WTC11 (cell line): ENCODE results near the gene UBLCP1. TPM values are rescaled to one million over a fixed set of nuclear protein-coding genes. Genes with fewer than 3 reads are reported as not detected.

Experiments used
- CREM ChIP-seq: sonication (generic); formaldehyde crosslinking; IDR thresholded peaks from 2 replicates; pipeline ENCODE4 v1.8.1; 2022; ENCODE audit warnings: mild to moderate bottlenecking, missing genetic modification reagents, moderate library complexity
- ELF4 ChIP-seq: sonication (generic); formaldehyde crosslinking; IDR thresholded peaks from 2 replicates; pipeline ENCODE4 v1.8.1; 2022; ENCODE audit warnings: low read depth, mild to moderate bottlenecking, moderate library complexity, missing genetic modification reagents
- ESRRA ChIP-seq: sonication (generic); formaldehyde crosslinking; IDR thresholded peaks from 2 replicates; pipeline ENCODE4 v1.8.1; 2022; ENCODE audit warnings: mild to moderate bottlenecking, missing genetic modification reagents, borderline replicate concordance
- ETV6 ChIP-seq: sonication (generic); formaldehyde crosslinking; IDR thresholded peaks from 2 replicates; pipeline ENCODE4 v1.8.1; 2022; ENCODE audit warnings: mild to moderate bottlenecking, missing genetic modification reagents
- FOXK1 ChIP-seq: sonication (generic); formaldehyde crosslinking; IDR thresholded peaks from 2 replicates; pipeline ENCODE4 v1.8.0; 2022; ENCODE audit warnings: mild to moderate bottlenecking, moderate library complexity, missing genetic modification reagents
- GABPB1 ChIP-seq: sonication (generic); formaldehyde crosslinking; IDR thresholded peaks from 2 replicates; pipeline ENCODE4 v1.8.1; 2023; ENCODE audit warnings: mild to moderate bottlenecking, missing genetic modification reagents
- HMGA2 ChIP-seq: fragments of 250-450 bp; sonication (Bioruptor Pico); IDR thresholded peaks from 2 replicates; pipeline ENCODE4 v1.4.0; 2021; ENCODE audit warnings: mild to moderate bottlenecking, moderate library complexity
- IRF2 ChIP-seq: sonication (generic); formaldehyde crosslinking; IDR thresholded peaks from 2 replicates; pipeline ENCODE4 v1.8.0; 2022; ENCODE audit warnings: low read depth, missing genetic modification reagents, borderline replicate concordance
- JAZF1 ChIP-seq: fragments of 250-450 bp; sonication (Bioruptor Pico); IDR thresholded peaks from 2 replicates; pipeline ENCODE4 v1.9.0; 2021; ENCODE audit warnings: moderate library complexity, mild to moderate bottlenecking, inconsistent platforms
- MXD4 ChIP-seq: fragments of 250-450 bp; sonication (Bioruptor Pico); IDR thresholded peaks from 2 replicates; pipeline ENCODE4 v1.8.0; 2021; ENCODE audit warnings: mild to moderate bottlenecking, moderate library complexity, borderline replicate concordance
- NFE2L1 ChIP-seq: sonication (generic); formaldehyde crosslinking; IDR thresholded peaks from 2 replicates; pipeline ENCODE4 v1.8.1; 2023; ENCODE audit warnings: missing genetic modification reagents
- OVOL2 ChIP-seq: fragments of 250-450 bp; sonication (Bioruptor Pico); IDR thresholded peaks from 2 replicates; pipeline ENCODE4 v1.9.0; 2021; ENCODE audit warnings: mild to moderate bottlenecking, borderline replicate concordance
- PRRX2 ChIP-seq: fragments of 250-450 bp; sonication (Bioruptor Pico); IDR thresholded peaks from 2 replicates; pipeline ENCODE4 v1.8.0; 2021; ENCODE audit warnings: mild to moderate bottlenecking
- RELA ChIP-seq: sonication (generic); formaldehyde crosslinking; IDR thresholded peaks from 2 replicates; pipeline ENCODE4 v1.8.1; 2022; ENCODE audit warnings: missing genetic modification reagents, mild to moderate bottlenecking, borderline replicate concordance
- RORB ChIP-seq: fragments of 250-450 bp; sonication (Bioruptor Pico); IDR thresholded peaks from 2 replicates; pipeline ENCODE4 v1.9.0; 2021; ENCODE audit warnings: mild to moderate bottlenecking
- SMAD3 ChIP-seq: sonication (generic); formaldehyde crosslinking; IDR thresholded peaks from 2 replicates; pipeline ENCODE4 v1.8.0; 2022; ENCODE audit warnings: missing genetic modification reagents, mild to moderate bottlenecking, borderline replicate concordance
- SMAD4 ChIP-seq: sonication (generic); formaldehyde crosslinking; IDR thresholded peaks from 2 replicates; pipeline ENCODE4 v1.8.0; 2022; ENCODE audit warnings: mild to moderate bottlenecking, missing genetic modification reagents
- TCF7 ChIP-seq: sonication (generic); formaldehyde crosslinking; IDR thresholded peaks from 2 replicates; pipeline ENCODE4 v1.8.0; 2022; ENCODE audit warnings: mild to moderate bottlenecking, low read depth, missing genetic modification reagents, moderate library complexity
- TEAD1 ChIP-seq: sonication (generic); formaldehyde crosslinking; IDR thresholded peaks from 2 replicates; pipeline ENCODE4 v1.8.0; 2022; ENCODE audit warnings: mild to moderate bottlenecking, missing genetic modification reagents
- TEAD4 ChIP-seq: sonication (generic); formaldehyde crosslinking; IDR thresholded peaks from 2 replicates; pipeline ENCODE4 v1.8.0; 2022; ENCODE audit warnings: mild to moderate bottlenecking, missing genetic modification reagents
- ZNF232 ChIP-seq: sonication (generic); formaldehyde crosslinking; IDR thresholded peaks from 2 replicates; pipeline ENCODE4 v1.8.0; 2022; ENCODE audit warnings: mild to moderate bottlenecking, missing genetic modification reagents
- ZNF396 ChIP-seq: fragments of 250-450 bp; sonication (Bioruptor Pico); IDR thresholded peaks from 2 replicates; pipeline ENCODE4 v1.8.0; 2021; ENCODE audit warnings: mild to moderate bottlenecking, moderate library complexity, borderline replicate concordance
- ZNF416 ChIP-seq: fragments of 250-450 bp; sonication (Bioruptor Pico); IDR thresholded peaks from 2 replicates; pipeline ENCODE4 v1.9.0; 2021; ENCODE audit warnings: mild to moderate bottlenecking, inconsistent platforms
- total RNA-seq: library from RNA; stranded (reverse); gene quantifications from 3 replicates; pipeline ENCODE4 v1.2.3, GENCODE V29; 2021
- TF ChIP-seq, protein P1 (sequence below): fragments of 250-450 bp; sonication (Bioruptor Pico); IDR thresholded peaks from 2 replicates; pipeline ENCODE4 v1.9.0; 2021; ENCODE audit warnings: mild to moderate bottlenecking
- TF ChIP-seq, protein P2 (sequence below): sonication (generic); formaldehyde crosslinking; IDR thresholded peaks from 2 replicates; pipeline ENCODE4 v1.8.1; 2023; ENCODE audit warnings: mild to moderate bottlenecking, moderate library complexity, missing genetic modification reagents
- TF ChIP-seq, protein P3 (sequence below): fragments of 250-450 bp; sonication (Bioruptor Pico); IDR thresholded peaks from 2 replicates; pipeline ENCODE4 v1.9.0; 2021; ENCODE audit warnings: mild to moderate bottlenecking
- TF ChIP-seq, protein P4 (sequence below): sonication (generic); formaldehyde crosslinking; IDR thresholded peaks from 2 replicates; pipeline ENCODE4 v1.8.1; 2022; ENCODE audit warnings: low read depth, mild to moderate bottlenecking, moderate library complexity, missing genetic modification reagents, borderline replicate concordance
- TF ChIP-seq, protein P5 (sequence below): fragments of 250-450 bp; sonication (Bioruptor Pico); IDR thresholded peaks from 2 replicates; pipeline ENCODE4 v1.8.0; 2021; ENCODE audit warnings: mild to moderate bottlenecking
- TF ChIP-seq, protein P6 (sequence below): sonication (generic); formaldehyde crosslinking; IDR thresholded peaks from 2 replicates; pipeline ENCODE4 v1.8.0; 2023; ENCODE audit warnings: missing genetic modification reagents
- TF ChIP-seq, protein P7 (sequence below): fragments of 250-450 bp; sonication (Bioruptor Pico); IDR thresholded peaks from 2 replicates; pipeline ENCODE4 v1.9.0; 2021; ENCODE audit warnings: moderate library complexity, mild to moderate bottlenecking, inconsistent platforms, borderline replicate concordance
- TF ChIP-seq, protein P8 (sequence below): sonication (generic); formaldehyde crosslinking; IDR thresholded peaks from 2 replicates; pipeline ENCODE4 v1.8.1; 2022; ENCODE audit warnings: mild to moderate bottlenecking, moderate library complexity, missing genetic modification reagents

UBLCP1 gene
- total RNA-seq, 1 experiment from 2014 or later, result 31.0 TPM

DNA sequence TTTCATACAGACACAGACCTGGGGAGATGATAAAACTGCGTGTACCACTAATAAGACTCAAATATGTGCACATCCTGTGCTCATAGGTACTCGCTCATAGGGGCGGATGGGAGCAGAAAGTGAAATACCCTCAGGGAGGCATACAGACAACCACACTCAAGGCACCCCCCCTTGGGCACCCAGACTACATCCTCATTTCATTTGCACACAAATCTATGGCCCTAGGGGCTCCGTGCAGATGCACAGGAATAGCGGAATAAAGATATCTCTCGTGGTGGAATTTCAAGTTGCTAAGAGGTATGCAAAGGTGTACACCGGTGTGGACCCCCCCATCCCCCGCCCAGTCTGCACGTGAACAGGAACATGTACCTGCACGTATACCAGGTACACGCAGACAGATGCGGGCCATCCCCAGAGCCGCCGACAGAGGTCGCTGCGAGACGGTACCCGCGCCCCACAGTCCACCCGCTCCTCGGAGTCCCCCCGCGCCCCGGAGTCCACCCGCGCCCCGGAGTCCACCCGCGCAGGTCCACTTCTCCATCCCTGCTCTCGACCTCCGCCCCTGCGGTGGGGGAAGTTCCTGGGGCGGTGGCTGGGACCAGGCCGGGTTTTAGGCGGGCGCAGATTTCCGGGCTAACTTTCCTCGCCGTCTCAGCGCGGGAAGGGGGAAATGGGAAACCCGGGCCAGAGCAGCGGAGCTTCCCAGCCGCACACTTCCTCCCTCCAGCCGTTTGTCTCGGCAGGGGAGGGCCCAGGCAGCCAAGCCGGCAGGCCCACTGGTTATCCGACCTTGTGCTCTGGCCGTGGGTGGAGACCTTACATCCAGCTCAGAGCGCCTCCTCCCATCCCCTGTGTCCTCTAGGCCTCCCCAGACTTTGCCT, 68.2 kb downstream of the UBLCP1 start (continued):
- TF ChIP-seq, protein P1, sequence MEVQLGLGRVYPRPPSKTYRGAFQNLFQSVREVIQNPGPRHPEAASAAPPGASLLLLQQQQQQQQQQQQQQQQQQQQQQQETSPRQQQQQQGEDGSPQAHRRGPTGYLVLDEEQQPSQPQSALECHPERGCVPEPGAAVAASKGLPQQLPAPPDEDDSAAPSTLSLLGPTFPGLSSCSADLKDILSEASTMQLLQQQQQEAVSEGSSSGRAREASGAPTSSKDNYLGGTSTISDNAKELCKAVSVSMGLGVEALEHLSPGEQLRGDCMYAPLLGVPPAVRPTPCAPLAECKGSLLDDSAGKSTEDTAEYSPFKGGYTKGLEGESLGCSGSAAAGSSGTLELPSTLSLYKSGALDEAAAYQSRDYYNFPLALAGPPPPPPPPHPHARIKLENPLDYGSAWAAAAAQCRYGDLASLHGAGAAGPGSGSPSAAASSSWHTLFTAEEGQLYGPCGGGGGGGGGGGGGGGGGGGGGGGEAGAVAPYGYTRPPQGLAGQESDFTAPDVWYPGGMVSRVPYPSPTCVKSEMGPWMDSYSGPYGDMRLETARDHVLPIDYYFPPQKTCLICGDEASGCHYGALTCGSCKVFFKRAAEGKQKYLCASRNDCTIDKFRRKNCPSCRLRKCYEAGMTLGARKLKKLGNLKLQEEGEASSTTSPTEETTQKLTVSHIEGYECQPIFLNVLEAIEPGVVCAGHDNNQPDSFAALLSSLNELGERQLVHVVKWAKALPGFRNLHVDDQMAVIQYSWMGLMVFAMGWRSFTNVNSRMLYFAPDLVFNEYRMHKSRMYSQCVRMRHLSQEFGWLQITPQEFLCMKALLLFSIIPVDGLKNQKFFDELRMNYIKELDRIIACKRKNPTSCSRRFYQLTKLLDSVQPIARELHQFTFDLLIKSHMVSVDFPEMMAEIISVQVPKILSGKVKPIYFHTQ (CRISPR knock-in tag), result no peak
- TF ChIP-seq CREM (CRISPR knock-in tag) (no peak), ESRRA (CRISPR knock-in tag) (no peak), OVOL2 (CRISPR knock-in tag) (no peak), ZNF396 (CRISPR knock-in tag) (no peak), GABPB1 (CRISPR knock-in tag) (no peak), ZNF232 (CRISPR knock-in tag) (0 out of 2 replicates have a peak, but pooled peaks have one; percentile 33), TCF7 (no peak), RORB (CRISPR knock-in tag) (no peak), RELA (0 out of 2 replicates have a peak, but pooled peaks have one; percentile 24), HMGA2 (CRISPR knock-in tag) (no peak), MXD4 (CRISPR knock-in tag) (no peak), SMAD4 (CRISPR knock-in tag) (no peak), ZNF416 (CRISPR knock-in tag) (no peak), ETV6 (no peak), PRRX2 (CRISPR knock-in tag) (no peak), TEAD1 (CRISPR knock-in tag) (no peak), FOXK1 (CRISPR knock-in tag) (no peak), SMAD3 (CRISPR knock-in tag) (no peak), ELF4 (CRISPR knock-in tag) (no peak), TEAD4 (CRISPR knock-in tag) (no peak), IRF2 (CRISPR knock-in tag) (no peak), NFE2L1 (no peak), JAZF1 (CRISPR knock-in tag) (no peak)
- TF ChIP-seq, protein P2, sequence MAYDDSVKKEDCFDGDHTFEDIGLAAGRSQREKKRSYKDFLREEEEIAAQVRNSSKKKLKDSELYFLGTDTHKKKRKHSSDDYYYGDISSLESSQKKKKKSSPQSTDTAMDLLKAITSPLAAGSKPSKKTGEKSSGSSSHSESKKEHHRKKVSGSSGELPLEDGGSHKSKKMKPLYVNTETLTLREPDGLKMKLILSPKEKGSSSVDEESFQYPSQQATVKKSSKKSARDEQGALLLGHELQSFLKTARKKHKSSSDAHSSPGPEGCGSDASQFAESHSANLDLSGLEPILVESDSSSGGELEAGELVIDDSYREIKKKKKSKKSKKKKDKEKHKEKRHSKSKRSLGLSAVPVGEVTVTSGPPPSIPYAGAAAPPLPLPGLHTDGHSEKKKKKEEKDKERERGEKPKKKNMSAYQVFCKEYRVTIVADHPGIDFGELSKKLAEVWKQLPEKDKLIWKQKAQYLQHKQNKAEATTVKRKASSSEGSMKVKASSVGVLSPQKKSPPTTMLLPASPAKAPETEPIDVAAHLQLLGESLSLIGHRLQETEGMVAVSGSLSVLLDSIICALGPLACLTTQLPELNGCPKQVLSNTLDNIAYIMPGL, result peak; percentile 99
- TF ChIP-seq, protein P3, sequence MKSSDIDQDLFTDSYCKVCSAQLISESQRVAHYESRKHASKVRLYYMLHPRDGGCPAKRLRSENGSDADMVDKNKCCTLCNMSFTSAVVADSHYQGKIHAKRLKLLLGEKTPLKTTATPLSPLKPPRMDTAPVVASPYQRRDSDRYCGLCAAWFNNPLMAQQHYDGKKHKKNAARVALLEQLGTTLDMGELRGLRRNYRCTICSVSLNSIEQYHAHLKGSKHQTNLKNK (CRISPR knock-in tag), result no peak
- TF ChIP-seq, protein P4, sequence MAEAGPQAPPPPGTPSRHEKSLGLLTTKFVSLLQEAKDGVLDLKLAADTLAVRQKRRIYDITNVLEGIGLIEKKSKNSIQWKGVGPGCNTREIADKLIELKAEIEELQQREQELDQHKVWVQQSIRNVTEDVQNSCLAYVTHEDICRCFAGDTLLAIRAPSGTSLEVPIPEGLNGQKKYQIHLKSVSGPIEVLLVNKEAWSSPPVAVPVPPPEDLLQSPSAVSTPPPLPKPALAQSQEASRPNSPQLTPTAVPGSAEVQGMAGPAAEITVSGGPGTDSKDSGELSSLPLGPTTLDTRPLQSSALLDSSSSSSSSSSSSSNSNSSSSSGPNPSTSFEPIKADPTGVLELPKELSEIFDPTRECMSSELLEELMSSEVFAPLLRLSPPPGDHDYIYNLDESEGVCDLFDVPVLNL, result no peak
- TF ChIP-seq, protein P5, sequence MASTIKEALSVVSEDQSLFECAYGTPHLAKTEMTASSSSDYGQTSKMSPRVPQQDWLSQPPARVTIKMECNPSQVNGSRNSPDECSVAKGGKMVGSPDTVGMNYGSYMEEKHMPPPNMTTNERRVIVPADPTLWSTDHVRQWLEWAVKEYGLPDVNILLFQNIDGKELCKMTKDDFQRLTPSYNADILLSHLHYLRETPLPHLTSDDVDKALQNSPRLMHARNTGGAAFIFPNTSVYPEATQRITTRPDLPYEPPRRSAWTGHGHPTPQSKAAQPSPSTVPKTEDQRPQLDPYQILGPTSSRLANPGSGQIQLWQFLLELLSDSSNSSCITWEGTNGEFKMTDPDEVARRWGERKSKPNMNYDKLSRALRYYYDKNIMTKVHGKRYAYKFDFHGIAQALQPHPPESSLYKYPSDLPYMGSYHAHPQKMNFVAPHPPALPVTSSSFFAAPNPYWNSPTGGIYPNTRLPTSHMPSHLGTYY (CRISPR knock-in tag), result no peak
- TF ChIP-seq, protein P6, sequence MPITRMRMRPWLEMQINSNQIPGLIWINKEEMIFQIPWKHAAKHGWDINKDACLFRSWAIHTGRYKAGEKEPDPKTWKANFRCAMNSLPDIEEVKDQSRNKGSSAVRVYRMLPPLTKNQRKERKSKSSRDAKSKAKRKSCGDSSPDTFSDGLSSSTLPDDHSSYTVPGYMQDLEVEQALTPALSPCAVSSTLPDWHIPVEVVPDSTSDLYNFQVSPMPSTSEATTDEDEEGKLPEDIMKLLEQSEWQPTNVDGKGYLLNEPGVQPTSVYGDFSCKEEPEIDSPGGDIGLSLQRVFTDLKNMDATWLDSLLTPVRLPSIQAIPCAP (CRISPR knock-in tag), result no peak
- TF ChIP-seq, protein P7, sequence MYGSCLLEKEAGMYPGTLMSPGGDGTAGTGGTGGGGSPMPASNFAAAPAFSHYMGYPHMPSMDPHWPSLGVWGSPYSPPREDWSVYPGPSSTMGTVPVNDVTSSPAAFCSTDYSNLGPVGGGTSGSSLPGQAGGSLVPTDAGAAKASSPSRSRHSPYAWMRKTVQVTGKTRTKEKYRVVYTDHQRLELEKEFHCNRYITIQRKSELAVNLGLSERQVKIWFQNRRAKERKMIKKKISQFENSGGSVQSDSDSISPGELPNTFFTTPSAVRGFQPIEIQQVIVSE (CRISPR knock-in tag), result no peak
- TF ChIP-seq, protein P8, sequence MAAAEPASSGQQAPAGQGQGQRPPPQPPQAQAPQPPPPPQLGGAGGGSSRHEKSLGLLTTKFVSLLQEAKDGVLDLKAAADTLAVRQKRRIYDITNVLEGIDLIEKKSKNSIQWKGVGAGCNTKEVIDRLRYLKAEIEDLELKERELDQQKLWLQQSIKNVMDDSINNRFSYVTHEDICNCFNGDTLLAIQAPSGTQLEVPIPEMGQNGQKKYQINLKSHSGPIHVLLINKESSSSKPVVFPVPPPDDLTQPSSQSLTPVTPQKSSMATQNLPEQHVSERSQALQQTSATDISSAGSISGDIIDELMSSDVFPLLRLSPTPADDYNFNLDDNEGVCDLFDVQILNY, result peak; percentile 75; the same call in 1 of the 2 replicates
